OCI-LY1 (cell line): ENCODE measurements around the gene CNBD2.

Experiments used
- H2AFZ ChIP-seq: fragments of 200-600 bp; sonication (generic), shearing (Covaris generic); 2 replicates; pipeline ENCODE4 v1.6.0; 2014; ENCODE audit warnings: antibody characterized with exemption, mild to moderate bottlenecking, low read length
- H3F3A ChIP-seq: fragments of 200-600 bp; sonication (generic), shearing (Covaris generic); 2 replicates; pipeline ENCODE4 v1.6.0; 2014; ENCODE audit warnings: mild to moderate bottlenecking, antibody characterized with exemption, low read length, moderate library complexity; ENCODE audit not compliant: insufficient read depth
- H3K27ac ChIP-seq: fragments of 200-600 bp; sonication (generic); 2 replicates; pipeline ENCODE4 v1.5.1; 2014; ENCODE audit warnings: low read length, mixed run types, mild to moderate bottlenecking, low read depth; ENCODE audit not compliant: poor library complexity, severe bottlenecking
- H3K27me3 ChIP-seq: fragments of 200-600 bp; sonication (generic); 2 replicates; pipeline ENCODE4 v1.6.0; 2014; ENCODE audit warnings: antibody characterized with exemption, mild to moderate bottlenecking, low read length, moderate library complexity; ENCODE audit not compliant: insufficient read depth
- H3K36me3 ChIP-seq: fragments of 200-600 bp; sonication (generic); 2 replicates; pipeline ENCODE4 v1.6.1; 2014; ENCODE audit warnings: mild to moderate bottlenecking, antibody characterized with exemption, low read length, moderate library complexity, mixed read lengths; ENCODE audit not compliant: insufficient read depth
- H3K4me1 ChIP-seq: fragments of 200-600 bp; sonication (generic); 2 replicates; pipeline ENCODE4 v1.5.1; 2014; ENCODE audit warnings: mild to moderate bottlenecking, low read length, moderate library complexity; ENCODE audit not compliant: insufficient read depth, severe bottlenecking
- H3K4me2 ChIP-seq: fragments of 200-600 bp; sonication (generic), shearing (Covaris generic); 2 replicates; pipeline ENCODE4 v1.6.1; 2014; ENCODE audit warnings: low read length
- H3K4me3 ChIP-seq: fragments of 200-600 bp; sonication (generic); 2 replicates; pipeline ENCODE4 v1.5.1; 2014; ENCODE audit warnings: low read length, low read depth, mild to moderate bottlenecking, mixed read lengths; ENCODE audit not compliant: poor library complexity, severe bottlenecking
- H3K79me2 ChIP-seq: fragments of 200-600 bp; shearing (Covaris generic); 2 replicates; pipeline ENCODE4 v1.6.1; 2016; ENCODE audit warnings: mixed run types, low read length, mixed read lengths; ENCODE audit not compliant: insufficient read depth
- H3K9ac ChIP-seq: fragments of 200-600 bp; sonication (generic), shearing (Covaris generic); 2 replicates; pipeline ENCODE4 v1.6.1; 2014; ENCODE audit warnings: mild to moderate bottlenecking, low read length, mixed read lengths
- H3K9me2 ChIP-seq: fragments of 200-600 bp; sonication (generic), shearing (Covaris generic); 2 replicates; pipeline ENCODE4 v1.6.1; 2014; ENCODE audit warnings: low read depth, mild to moderate bottlenecking, low read length, mixed read lengths
- H3K9me3 ChIP-seq: fragments of 200-600 bp; shearing (Covaris generic); 2 replicates; pipeline ENCODE4 v1.6.1; 2014; ENCODE audit warnings: low read length, mixed read lengths
- H4K20me1 ChIP-seq: fragments of 200-600 bp; sonication (generic), shearing (Covaris generic); 2 replicates; pipeline ENCODE4 v1.6.0; 2016; ENCODE audit warnings: mild to moderate bottlenecking, low read length; ENCODE audit not compliant: insufficient read depth
- CTCF ChIP-seq: fragments of 200-600 bp; sonication (generic), shearing (Covaris generic); IDR thresholded peaks from 2 replicates; pipeline ENCODE4 v1.5.1; 2017; ENCODE audit warnings: mild to moderate bottlenecking, antibody characterized with exemption, low read length, moderate library complexity, mixed read lengths
- EZH2 ChIP-seq: fragments of 200-600 bp; sonication (generic), shearing (Covaris generic); IDR thresholded peaks from 2 replicates; pipeline ENCODE4 v1.8.0; 2017; ENCODE audit warnings: borderline replicate concordance, mixed run types, mild to moderate bottlenecking, antibody characterized with exemption, low read length, moderate library complexity, mixed read lengths

Gene CNBD2

DNA sequence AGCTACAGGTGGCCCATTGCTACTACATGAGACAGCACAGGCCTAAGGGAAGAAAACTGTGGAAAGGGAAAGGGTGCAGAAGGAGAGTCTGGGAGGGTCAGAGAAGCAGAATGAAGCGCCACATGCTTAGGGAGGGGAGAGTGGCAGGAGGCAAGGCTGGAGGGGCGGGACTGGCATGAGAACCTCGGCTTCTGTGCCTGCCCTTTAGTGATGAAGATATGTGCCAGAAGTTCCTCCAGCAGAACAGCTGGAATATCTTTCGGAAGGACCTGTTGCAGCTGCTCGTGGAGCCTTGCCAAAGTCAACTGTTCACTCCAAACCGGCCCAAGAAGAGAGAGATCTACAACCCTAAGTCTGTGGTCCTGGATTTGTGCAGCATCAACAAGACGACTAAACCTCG, 61.8 kb downstream of the CNBD2 start:
- Histone ChIP-seq H3F3A (no peaks in the 10 kb centered on the region), H3K9me3 (no peaks in the 10 kb centered on the region), H3K36me3 (no peaks in the 10 kb centered on the region; the same call in 1 of the 2 replicates), H3K9ac (no peak overlapping the region), H3K79me2 (no peaks in the 10 kb centered on the region), H3K27ac (no peak overlapping the region), H3K4me2 (no peak overlapping the region), H3K4me1 (no peaks in the 10 kb centered on the region), H4K20me1 (no peaks in the 10 kb centered on the region), H3K9me2 (no peaks in the 10 kb centered on the region), H2AFZ (no peak overlapping the region), H3K27me3 (no peaks in the 10 kb centered on the region), H3K4me3 (no peak overlapping the region)
- TF ChIP-seq EZH2 = no peak
- no peak for TF ChIP-seq CTCF

DNA sequence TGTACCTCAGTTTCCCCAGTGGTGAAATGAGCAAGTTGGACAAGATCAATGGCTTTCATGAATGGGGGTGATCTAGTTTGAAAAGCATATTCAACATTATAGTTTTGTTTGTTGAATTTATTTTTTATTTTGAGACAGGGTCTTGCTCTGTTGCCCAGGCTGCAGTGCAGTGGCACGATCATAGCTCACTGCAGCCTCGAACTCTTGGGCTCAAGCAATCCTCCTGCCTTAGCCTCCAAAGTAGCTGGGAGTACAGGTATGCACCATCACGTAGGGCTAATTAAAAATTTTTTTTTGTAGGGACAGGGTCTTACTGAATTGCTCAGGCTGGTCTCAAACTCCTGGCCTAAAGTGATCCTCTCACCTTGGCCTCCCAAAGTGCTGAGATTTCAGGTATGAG, 63.4 kb downstream of the CNBD2 start:
- Histone ChIP-seq H3K9me3 (no peaks in the 10 kb centered on the region), H3K27me3 (no peaks in the 10 kb centered on the region), H3K4me1 (no peaks in the 10 kb centered on the region), H3K36me3 (no peaks in the 10 kb centered on the region; the same call in 1 of the 2 replicates), H4K20me1 (no peaks in the 10 kb centered on the region), H3K4me3 (no peak overlapping the region), H3K79me2 (no peaks in the 10 kb centered on the region), H3K27ac (no peak overlapping the region), H3K4me2 (no peak overlapping the region), H3K9me2 (no peaks in the 10 kb centered on the region), H2AFZ (no peak overlapping the region), H3K9ac (no peak overlapping the region), H3F3A (no peaks in the 10 kb centered on the region)
- no peak for TF ChIP-seq CTCF
- TF ChIP-seq EZH2 = no peak

DNA sequence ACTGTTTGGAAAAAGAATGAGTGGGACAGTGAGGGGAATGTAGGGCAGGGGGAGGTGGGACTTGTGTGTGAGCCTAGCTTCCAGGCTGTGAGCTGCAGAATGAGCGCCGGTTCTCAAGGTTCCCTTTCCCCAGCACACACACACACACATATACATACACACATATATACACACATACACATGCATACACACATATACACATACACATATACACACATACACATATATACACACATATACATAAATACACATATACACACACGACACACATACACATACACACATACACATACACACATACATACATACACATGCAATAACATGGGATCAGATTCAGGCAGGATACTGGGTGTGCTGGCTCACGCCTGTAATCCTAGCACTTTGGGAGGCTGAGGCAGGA, 66.5 kb downstream of the CNBD2 start:
- TF ChIP-seq CTCF = no peak
- TF ChIP-seq EZH2 = no peak
- H3K4me3 ChIP-seq = no peak overlapping the region
- H4K20me1 ChIP-seq = no peaks in the 10 kb centered on the region
- H3K9me3 ChIP-seq = no peaks in the 10 kb centered on the region
- H3K4me2 ChIP-seq = no peak overlapping the region
- no peaks in the 10 kb centered on the region for H3K4me1 ChIP-seq
- H3K27me3 ChIP-seq = no peaks in the 10 kb centered on the region
- H3K36me3 ChIP-seq = no peaks in the 10 kb centered on the region; the same call in 1 of the 2 replicates
- H3K9me2 ChIP-seq = no peaks in the 10 kb centered on the region
- H3K27ac ChIP-seq = no peak overlapping the region
- no peaks in the 10 kb centered on the region for H3F3A ChIP-seq
- no peak overlapping the region for H3K9ac ChIP-seq
- no peaks in the 10 kb centered on the region for H3K79me2 ChIP-seq
- no peak overlapping the region for H2AFZ ChIP-seq
